Gastrocnemius medialis (tissue), 4 donors: ENCODE results near the gene NCAN.

Experiments
- POLR2A ChIP-seq, 2 donors: fragments of 450-650 bp; IDR thresholded peaks; one replicate each; pipeline ENCODE4 v1.6.1; 2017; ENCODE audit warnings: antibody characterized with exemption in 2 of 2, mild to moderate bottlenecking in 2 of 2, moderate library complexity in 2 of 2
- TF ChIP-seq, protein P1 (sequence below), 5 experiments: fragments of 450-650 bp in 3 of 5; fragments of 200-600 bp in 2 of 5; sonication (generic) in 2 of 5; IDR thresholded peaks in 4 of 5; conservative IDR thresholded peaks in 1 of 5; 1 replicate in 4 of 5; 2 replicates in 1 of 5; pipeline ENCODE4 v1.5.1; 2016 to 2019; ENCODE audit warnings: antibody characterized with exemption in 5 of 5, mild to moderate bottlenecking in 3 of 5, moderate library complexity in 3 of 5

DNA sequence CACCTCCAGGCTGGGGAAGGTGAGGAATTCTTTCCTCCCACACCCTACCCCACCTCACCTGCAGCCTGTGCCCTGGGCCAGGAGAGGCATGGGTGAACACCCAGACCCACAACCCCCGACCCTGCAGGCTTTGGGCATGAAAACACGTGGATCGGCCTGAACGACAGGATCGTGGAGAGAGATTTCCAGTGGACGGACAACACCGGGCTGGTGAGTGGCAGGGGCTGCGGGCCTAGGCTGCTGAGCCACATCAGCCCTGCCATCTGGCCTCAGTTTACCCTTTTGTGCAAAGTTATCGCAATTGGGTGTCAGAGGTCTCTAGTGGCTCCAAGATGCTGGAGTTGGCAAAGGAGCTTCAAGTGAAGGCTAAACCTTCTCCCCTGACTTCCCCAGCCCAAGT, 28.7 kb downstream of the NCAN start:
- TF ChIP-seq, protein P1, sequence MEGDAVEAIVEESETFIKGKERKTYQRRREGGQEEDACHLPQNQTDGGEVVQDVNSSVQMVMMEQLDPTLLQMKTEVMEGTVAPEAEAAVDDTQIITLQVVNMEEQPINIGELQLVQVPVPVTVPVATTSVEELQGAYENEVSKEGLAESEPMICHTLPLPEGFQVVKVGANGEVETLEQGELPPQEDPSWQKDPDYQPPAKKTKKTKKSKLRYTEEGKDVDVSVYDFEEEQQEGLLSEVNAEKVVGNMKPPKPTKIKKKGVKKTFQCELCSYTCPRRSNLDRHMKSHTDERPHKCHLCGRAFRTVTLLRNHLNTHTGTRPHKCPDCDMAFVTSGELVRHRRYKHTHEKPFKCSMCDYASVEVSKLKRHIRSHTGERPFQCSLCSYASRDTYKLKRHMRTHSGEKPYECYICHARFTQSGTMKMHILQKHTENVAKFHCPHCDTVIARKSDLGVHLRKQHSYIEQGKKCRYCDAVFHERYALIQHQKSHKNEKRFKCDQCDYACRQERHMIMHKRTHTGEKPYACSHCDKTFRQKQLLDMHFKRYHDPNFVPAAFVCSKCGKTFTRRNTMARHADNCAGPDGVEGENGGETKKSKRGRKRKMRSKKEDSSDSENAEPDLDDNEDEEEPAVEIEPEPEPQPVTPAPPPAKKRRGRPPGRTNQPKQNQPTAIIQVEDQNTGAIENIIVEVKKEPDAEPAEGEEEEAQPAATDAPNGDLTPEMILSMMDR (IDR thresholded peaks at IDR 0.05 in 4 of 5, conservative IDR thresholded peaks at IDR 0.05 in 1 of 5), result no peak
- TF ChIP-seq POLR2A (IDR thresholded peaks at IDR 0.05), result no peak
